ENCODE measurements around the gene COX5A.
A peak's percentile ranks its signal among the peaks of the same experiment; 100 is the strongest.
"Not testable (repeated sequence)": the region's sequence is repeated elsewhere in the genome, so short reads cannot be mapped to it uniquely, and the experiment has no call there.

COX5A gene

GRCh38 chr15:74955796-74956647 lies 18.1 kb upstream of the COX5A start:
- peak; percentile 39 to 58 for DNase-seq (ENCODE audit: extremely low read depth in 1 of 2, low read depth in 1 of 2)

GRCh38 chr15:74955017-74955416 lies 17.1 kb upstream of the COX5A start:
- DNase-seq (ENCODE audit: extremely low read depth in 1 of 2, low read depth in 1 of 2): no peak

- DNase-seq (ENCODE audit: extremely low read depth in 1 of 2, low read depth in 1 of 2): no peak
Observed at GRCh38 chr15:74954515-74954914, 16.6 kb upstream of the COX5A start.

GRCh38 chr15:74951006-74951405 lies 13.1 kb upstream of the COX5A start:
- no peak for DNase-seq (ENCODE audit: extremely low read depth in 1 of 2, low read depth in 1 of 2)

GRCh38 chr15:74950078-74950908 lies 12.4 kb upstream of the COX5A start:
- DNase-seq (ENCODE audit: extremely low read depth in 1 of 2, low read depth in 1 of 2): peak; percentile 37 to 56

GRCh38 chr15:74937272-74937589 lies 642 bp downstream of the COX5A start:
- DNase-seq (ENCODE audit: extremely low read depth in 1 of 2, low read depth in 1 of 2): no peak

GRCh38 chr15:74935193-74935592 lies 2.7 kb downstream of the COX5A start:
- not testable (repeated sequence) for DNase-seq (ENCODE audit: extremely low read depth in 1 of 2, low read depth in 1 of 2)

- DNase-seq (ENCODE audit: extremely low read depth in 1 of 2, low read depth in 1 of 2): no peak
Observed at GRCh38 chr15:74933573-74933972, 4.3 kb downstream of the COX5A start.

- no peak for DNase-seq (ENCODE audit: extremely low read depth in 1 of 2, low read depth in 1 of 2)
Observed at GRCh38 chr15:74928771-74929198, 9.1 kb downstream of the COX5A start.

- DNase-seq (ENCODE audit: extremely low read depth in 1 of 2, low read depth in 1 of 2): no peak
Observed at GRCh38 chr15:74924525-74924924, 13.3 kb downstream of the COX5A start.

GRCh38 chr15:74920456-74920855 lies 17.4 kb downstream of the COX5A start:
- DNase-seq (ENCODE audit: extremely low read depth in 1 of 2, low read depth in 1 of 2): no peak

- DNase-seq (ENCODE audit: extremely low read depth in 1 of 2, low read depth in 1 of 2): no peak
Observed at GRCh38 chr15:74917676-74918075, 20.2 kb downstream of the COX5A start.

- DNase-seq (ENCODE audit: extremely low read depth in 1 of 2, low read depth in 1 of 2): not testable (repeated sequence)
Observed at GRCh38 chr15:74913799-74914198, 24.1 kb downstream of the COX5A start.

- DNase-seq (ENCODE audit: extremely low read depth in 1 of 2, low read depth in 1 of 2): no peak
Observed at GRCh38 chr15:74913041-74913440, 24.8 kb downstream of the COX5A start.

GRCh38 chr15:74908635-74909034 lies 29.2 kb downstream of the COX5A start:
- DNase-seq (ENCODE audit: extremely low read depth in 1 of 2, low read depth in 1 of 2): no peak

GRCh38 chr15:74907163-74907870 lies 30.6 kb downstream of the COX5A start:
- no peak for DNase-seq (ENCODE audit: extremely low read depth in 1 of 2, low read depth in 1 of 2)

- DNase-seq (ENCODE audit: extremely low read depth in 1 of 2, low read depth in 1 of 2): peak; percentile 68 to 80
Observed at GRCh38 chr15:74906450-74907162, 31.3 kb downstream of the COX5A start, which contains the start of gene FAM219B. Gene FAM219B, minus strand, starts transcription at chr15:74906851. Its CDS starts 51 bp downstream, at chr15:74906800.

- no peak for DNase-seq (ENCODE audit: extremely low read depth in 1 of 2, low read depth in 1 of 2)
Observed at GRCh38 chr15:74906067-74906449, 31.8 kb downstream of the COX5A start.

GRCh38 chr15:74904190-74904805 lies 33.6 kb downstream of the COX5A start:
- no peak for DNase-seq (ENCODE audit: extremely low read depth in 1 of 2, low read depth in 1 of 2)

GRCh38 chr15:74903676-74904075 lies 34.2 kb downstream of the COX5A start:
- DNase-seq (ENCODE audit: extremely low read depth in 1 of 2, low read depth in 1 of 2): no peak
